H7 (cell line): ENCODE data around the gene TBL1X. TPM values are rescaled to one million over a fixed set of nuclear protein-coding genes. Genes with fewer than 3 reads are reported as not detected.
"Not testable (repeated sequence)": the region's sequence is repeated elsewhere in the genome, so short reads cannot be mapped to it uniquely, and the experiment has no call there.

Source experiments
- DNase-seq: peaks from one replicate; pipeline ENCODE4 v3.0.0; 2012
- H3K27me3 ChIP-seq: 2 replicates; pipeline ENCODE4 v1.6.0; 2011; ENCODE audit warnings: mild to moderate bottlenecking, low read length; ENCODE audit not compliant: control insufficient read depth, insufficient read depth
- H3K36me3 ChIP-seq: replicated peaks from 2 replicates; pipeline ENCODE4 v1.5.1; 2011; ENCODE audit warnings: low read length; ENCODE audit not compliant: control insufficient read depth, insufficient read depth
- H3K4me3 ChIP-seq: 2 replicates; pipeline ENCODE4 v1.5.1; 2011; ENCODE audit warnings: low read depth, mild to moderate bottlenecking, control low read depth, low read length, moderate library complexity; ENCODE audit not compliant: insufficient read depth
- total RNA-seq: library from RNA; depleted of rRNA; stranded (reverse); fragments of >200 nt; shearing (Covaris generic); gene quantifications from 2 replicates; pipeline ENCODE4 v1.2.3, GENCODE V29; 2014; rRNA removed

TBL1X gene
- total RNA-seq, result 45.7 and 57.0 TPM in 2 replicates

- H3K36me3 ChIP-seq, result no peaks in the 10 kb centered on the region
- peak; percentile 91 for DNase-seq
- peak within 1 kb of the TSS; percentile 74 for H3K4me3 ChIP-seq
- H3K27me3 ChIP-seq, result peaks cover 2% of the 10 kb centered on the region; the same call in 1 of the 2 replicates
Measured at GRCh38 chrX:9464435-9465371, at the start of gene TBL1X. TBL1X (plus strand) TSS chrX:9465058; CDS start chrX:9653587, 188,529 bp downstream.

- DNase-seq, result no peak
- Histone ChIP-seq H3K4me3 (no peak overlapping the region), H3K36me3 (no peaks in the 10 kb centered on the region), H3K27me3 (no peaks in the 10 kb centered on the region)
Measured at GRCh38 chrX:9416562-9417348, 48.1 kb upstream of the TBL1X start.

DNA sequence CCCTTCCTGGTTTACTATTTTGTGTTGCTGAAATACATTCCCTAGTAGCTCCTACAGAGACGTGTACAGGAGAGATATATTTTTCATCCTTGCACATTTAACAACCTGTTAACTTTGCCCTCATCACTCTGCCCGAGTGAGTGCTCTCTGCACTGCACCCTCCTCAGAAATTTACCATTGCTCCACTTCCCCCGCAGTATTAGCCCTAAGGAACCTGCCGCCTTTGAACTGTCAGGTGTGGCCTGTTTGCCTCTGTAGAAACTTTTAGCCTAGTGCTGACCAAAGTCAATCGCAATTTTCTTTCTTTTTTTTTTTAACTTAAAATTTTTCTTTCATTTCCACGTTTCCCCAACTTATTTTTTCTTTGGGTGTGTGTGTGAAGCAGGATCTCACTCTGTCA is 46.6 kb upstream of the TBL1X start:
- DNase-seq, result no peak
- no peaks in the 10 kb centered on the region for H3K36me3 ChIP-seq
- H3K4me3 ChIP-seq, result no peak overlapping the region
- H3K27me3 ChIP-seq, result no peaks in the 10 kb centered on the region

DNA sequence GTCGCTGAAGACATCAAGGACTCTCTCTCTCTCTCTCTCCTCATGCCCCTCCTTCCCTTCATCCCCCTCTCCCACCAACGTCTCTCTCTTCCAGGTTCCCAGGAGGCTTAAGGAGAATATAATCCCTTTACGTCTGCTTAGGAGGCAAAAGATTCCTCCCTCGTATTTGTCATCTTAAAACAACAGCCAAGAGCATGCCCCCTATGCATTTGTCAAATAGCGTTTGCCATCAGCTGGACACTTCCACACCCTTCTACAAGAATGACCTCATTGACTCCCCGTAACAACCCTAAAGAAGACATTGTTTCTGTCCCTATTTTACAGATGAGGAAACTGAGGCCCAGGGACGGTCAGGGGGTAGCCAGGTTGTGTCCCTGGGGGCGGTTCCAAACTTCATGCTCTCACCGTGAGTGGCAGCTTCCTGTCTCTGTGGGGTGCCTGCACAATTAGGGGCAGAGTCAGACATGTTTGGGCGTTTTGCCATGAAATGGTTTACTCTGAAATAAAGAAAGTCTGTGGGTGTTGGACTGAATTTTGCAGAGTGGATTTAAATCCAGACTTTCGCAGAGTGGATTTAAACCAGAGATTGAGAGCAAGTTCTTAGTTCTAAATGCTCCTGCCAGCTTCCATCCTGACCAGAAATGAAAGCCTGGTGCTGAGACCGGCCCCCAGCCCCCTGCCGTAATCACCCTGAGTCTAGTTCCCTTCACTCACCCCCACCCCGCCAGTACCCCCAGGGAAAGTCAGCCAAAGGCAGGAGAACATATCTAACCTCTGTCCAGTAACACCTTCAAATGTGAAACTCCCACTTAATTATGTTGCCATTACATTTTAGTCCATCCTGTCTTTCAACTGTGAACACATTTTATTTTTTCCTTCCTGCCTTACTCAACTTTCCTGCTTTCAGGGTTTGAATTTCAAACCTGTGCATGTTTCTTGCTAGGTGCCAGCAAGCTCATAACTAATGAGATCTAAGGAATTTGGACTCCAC is 44.3 kb upstream of the TBL1X start:
- no peaks in the 10 kb centered on the region for H3K36me3 ChIP-seq
- H3K27me3 ChIP-seq, result no peaks in the 10 kb centered on the region
- H3K4me3 ChIP-seq, result no peak overlapping the region
- DNase-seq, result peak; percentile 19

GRCh38 chrX:9429767-9430166 is 35.1 kb upstream of the TBL1X start:
- H3K27me3 ChIP-seq, result no peaks in the 10 kb centered on the region
- no peaks in the 10 kb centered on the region for H3K36me3 ChIP-seq
- DNase-seq, result no peak
- H3K4me3 ChIP-seq, result no peak overlapping the region

DNA sequence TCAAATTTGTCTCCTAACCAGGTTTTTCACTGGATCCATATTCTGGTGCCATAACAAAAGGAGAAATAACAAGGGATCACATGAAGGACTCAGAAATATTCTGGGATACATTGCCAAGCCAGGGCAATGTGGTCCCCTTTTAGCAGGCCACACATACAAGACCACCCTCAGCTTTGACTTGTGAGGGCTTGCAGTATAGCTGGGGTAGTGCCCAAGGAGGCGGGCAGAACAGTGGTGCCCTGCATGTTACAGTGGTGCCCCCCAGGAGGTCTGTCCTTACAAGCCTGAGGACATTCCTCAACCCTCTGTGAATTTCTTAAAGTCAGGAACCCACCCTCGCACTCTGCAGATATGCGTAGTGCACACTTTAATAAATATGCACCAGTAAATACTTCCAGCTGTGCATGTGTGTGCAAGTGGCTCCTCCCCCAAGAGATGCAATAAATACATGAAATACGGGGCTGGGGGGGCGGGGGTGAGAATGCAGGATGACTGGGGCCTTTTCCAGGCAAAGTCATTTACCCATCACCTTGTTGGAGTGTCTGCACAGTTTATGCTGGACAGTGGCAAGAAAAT is 34.4 kb upstream of the TBL1X start:
- Histone ChIP-seq H3K4me3 (no peak overlapping the region), H3K36me3 (no peaks in the 10 kb centered on the region), H3K27me3 (no peaks in the 10 kb centered on the region)
- DNase-seq, result no peak

- Histone ChIP-seq H3K4me3 (no peak overlapping the region), H3K36me3 (no peaks in the 10 kb centered on the region), H3K27me3 (no peaks in the 10 kb centered on the region)
- DNase-seq, result no peak
Measured at GRCh38 chrX:9431281-9431680, 33.6 kb upstream of the TBL1X start.

GRCh38 chrX:9433596-9433995 is 31.3 kb upstream of the TBL1X start:
- no peaks in the 10 kb centered on the region for H3K27me3 ChIP-seq
- no peaks in the 10 kb centered on the region for H3K36me3 ChIP-seq
- no peak overlapping the region for H3K4me3 ChIP-seq
- DNase-seq, result no peak

GRCh38 chrX:9434051-9434550 is 30.8 kb upstream of the TBL1X start:
- H3K4me3 ChIP-seq, result no peak overlapping the region
- no peaks in the 10 kb centered on the region for H3K27me3 ChIP-seq
- no peaks in the 10 kb centered on the region for H3K36me3 ChIP-seq
- DNase-seq, result no peak

- not testable (repeated sequence) for H3K4me3 ChIP-seq, H3K27me3 ChIP-seq, DNase-seq, H3K36me3 ChIP-seq
Measured at GRCh38 chrX:9435086-9435485, 29.8 kb upstream of the TBL1X start.

DNA sequence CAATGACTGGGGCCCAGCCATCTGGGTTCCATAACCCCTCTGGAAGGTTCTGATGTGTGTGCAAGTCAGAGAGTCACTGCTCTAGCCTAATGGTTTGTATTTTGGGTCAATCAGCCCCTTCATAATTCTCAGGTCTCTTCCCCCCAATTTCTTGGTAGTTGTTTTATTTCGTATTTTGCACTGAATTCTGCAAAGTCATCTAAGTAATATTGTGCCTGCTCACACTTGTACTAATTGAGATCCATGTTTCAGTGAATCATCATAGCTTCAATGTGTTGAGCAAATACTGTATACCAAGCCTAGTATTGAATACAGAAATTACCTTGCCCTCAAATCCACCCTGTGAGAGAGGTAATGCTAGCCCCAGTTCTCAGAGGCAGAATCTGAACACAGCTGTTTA is 28.0 kb upstream of the TBL1X start:
- Histone ChIP-seq H3K4me3 (no peak overlapping the region), H3K27me3 (no peaks in the 10 kb centered on the region), H3K36me3 (no peaks in the 10 kb centered on the region)
- no peak for DNase-seq

DNA sequence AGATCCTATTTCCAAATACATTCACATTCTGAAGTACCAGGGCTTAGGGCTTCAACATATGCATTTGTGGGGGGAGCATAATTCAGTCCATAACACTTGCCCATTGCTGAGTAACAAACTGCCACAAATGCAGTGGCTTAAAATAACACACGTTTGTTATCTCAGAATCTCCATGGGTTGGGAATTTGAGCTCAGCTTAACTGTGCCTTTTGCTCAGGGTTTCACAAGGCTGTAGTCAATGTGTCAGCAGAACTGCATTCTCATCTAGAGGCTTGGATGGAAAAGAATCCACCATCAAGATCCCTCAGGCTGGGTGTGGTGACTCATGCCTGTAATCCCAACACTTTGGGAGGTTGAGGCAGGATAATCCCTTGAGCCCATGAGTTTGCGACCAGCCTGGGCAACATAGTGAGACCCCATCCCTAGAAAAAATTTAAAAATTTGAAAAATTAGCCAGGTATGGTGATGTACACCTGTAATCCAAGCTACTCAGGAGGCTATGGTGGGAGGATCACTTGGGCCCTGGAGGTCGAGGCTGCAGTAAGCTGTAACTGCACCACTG is 25.8 kb upstream of the TBL1X start:
- no peak for DNase-seq
- Histone ChIP-seq H3K27me3 (no peaks in the 10 kb centered on the region), H3K4me3 (no peak overlapping the region), H3K36me3 (no peaks in the 10 kb centered on the region)

DNA sequence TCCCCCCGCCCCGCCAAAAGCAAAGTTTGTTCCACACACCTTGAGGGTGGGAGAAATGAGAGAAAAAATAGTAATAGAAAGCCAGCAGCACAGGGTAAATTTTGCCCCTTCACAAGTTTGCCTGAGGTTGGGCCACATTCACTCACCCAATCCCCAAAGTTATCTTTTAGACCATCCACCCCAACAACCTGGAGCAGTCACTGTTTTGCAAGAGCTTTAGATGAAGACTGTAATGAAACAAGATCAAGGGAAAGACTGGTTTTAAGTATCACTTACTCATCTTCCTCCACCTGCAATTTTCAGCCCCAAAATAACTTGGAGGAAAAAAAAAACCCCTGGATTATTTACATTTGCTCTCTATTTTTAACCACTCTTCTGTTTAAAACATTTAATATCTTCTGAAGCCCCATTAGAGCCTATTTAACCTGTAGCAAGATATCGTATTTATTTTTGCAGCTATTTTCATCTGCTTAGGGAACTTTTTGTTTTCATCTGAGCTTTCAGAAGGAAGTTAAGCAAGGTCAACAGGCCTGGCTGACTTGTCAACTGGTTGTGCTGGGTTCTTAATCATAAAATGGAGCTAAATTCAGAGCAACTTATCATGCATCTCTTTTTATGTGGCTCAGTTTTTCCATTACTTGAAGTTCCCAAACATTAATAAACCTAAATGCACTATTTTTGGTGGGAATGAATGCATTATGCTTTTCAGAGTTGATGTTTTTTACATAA is 24.6 kb upstream of the TBL1X start:
- Histone ChIP-seq H3K36me3 (no peaks in the 10 kb centered on the region), H3K4me3 (no peak overlapping the region), H3K27me3 (no peaks in the 10 kb centered on the region)
- DNase-seq, result no peak
